Subcutaneous adipose tissue (tissue), 4 donors: Measurements from ENCODE around the gene FERMT2. TPM values are rescaled to one million over a fixed set of nuclear protein-coding genes. Genes with fewer than 3 reads are reported as not detected.

Experiments
- total RNA-seq, 4 donors: library from RNA; depleted of rRNA; stranded (reverse); fragments of >200 nt; gene quantifications; one replicate each; pipeline ENCODE4 v1.1.0, GENCODE V29; 2016
- TF ChIP-seq, protein P1 (sequence below): fragments of 450-650 bp; IDR thresholded peaks from one replicate; pipeline ENCODE4 v1.5.1; 2016; ENCODE audit warnings: low read depth, mild to moderate bottlenecking, control low read depth, antibody characterized with exemption, moderate library complexity

FERMT2 gene
- total RNA-seq, 4 donors from 2014 or later, result 154 to 252 (median 206) TPM

DNA sequence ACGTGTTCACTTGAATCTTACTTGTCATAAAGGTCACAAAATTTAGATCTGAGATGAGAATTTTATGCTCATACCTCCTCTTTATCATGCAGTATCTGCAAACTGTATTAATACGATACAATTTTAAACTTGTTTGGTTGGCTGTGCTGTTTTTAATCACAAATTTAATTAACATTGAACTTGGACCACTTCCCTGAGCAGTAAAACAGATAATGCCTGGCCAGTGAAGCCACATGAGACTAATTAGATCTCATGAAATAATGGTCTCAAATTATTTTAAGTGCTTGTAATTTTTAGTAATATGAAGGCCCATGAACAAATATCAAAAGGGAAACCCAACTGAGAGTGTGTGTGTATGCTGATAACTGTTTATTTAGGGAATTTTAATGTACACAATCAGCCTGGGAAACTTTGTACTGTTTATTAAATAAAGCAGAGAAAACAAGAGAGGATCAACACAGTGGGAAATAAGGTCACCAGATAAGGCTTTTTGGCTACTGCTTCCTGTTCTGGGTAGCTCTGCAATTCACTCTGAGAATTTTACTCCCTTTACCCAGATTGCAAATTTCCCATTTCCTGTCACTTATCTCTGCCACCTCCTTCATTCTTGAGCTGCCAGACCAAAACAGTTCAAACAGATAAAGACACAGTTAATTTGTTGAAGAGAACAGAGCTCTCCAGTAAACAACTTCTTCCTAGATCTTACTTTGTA lies 97.9 kb downstream of the FERMT2 start:
- TF ChIP-seq, protein P1, sequence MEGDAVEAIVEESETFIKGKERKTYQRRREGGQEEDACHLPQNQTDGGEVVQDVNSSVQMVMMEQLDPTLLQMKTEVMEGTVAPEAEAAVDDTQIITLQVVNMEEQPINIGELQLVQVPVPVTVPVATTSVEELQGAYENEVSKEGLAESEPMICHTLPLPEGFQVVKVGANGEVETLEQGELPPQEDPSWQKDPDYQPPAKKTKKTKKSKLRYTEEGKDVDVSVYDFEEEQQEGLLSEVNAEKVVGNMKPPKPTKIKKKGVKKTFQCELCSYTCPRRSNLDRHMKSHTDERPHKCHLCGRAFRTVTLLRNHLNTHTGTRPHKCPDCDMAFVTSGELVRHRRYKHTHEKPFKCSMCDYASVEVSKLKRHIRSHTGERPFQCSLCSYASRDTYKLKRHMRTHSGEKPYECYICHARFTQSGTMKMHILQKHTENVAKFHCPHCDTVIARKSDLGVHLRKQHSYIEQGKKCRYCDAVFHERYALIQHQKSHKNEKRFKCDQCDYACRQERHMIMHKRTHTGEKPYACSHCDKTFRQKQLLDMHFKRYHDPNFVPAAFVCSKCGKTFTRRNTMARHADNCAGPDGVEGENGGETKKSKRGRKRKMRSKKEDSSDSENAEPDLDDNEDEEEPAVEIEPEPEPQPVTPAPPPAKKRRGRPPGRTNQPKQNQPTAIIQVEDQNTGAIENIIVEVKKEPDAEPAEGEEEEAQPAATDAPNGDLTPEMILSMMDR, result no peak

DNA sequence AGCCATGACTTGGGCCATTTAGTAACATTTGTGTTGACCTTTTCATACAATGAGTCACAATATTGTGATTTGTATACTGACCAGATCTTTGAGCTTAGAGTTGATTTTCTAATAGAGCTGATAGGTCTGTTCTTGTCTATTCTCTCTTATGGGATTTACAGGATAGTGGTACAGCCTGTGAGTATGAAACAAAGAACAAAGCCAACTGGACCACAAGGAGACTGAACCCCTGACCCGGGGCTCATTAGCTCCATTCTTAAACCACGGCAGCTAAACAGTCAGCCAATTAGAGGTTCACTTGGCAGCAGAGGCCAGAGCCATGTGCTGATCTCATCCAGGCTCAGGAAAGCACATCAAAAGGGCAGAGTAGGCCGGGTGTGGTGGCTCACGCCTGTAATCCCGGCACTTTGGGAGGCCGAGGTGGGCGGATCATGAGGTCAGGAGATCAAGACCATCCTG lies 100.4 kb downstream of the FERMT2 start:
- TF ChIP-seq, protein P1, result no peak

DNA sequence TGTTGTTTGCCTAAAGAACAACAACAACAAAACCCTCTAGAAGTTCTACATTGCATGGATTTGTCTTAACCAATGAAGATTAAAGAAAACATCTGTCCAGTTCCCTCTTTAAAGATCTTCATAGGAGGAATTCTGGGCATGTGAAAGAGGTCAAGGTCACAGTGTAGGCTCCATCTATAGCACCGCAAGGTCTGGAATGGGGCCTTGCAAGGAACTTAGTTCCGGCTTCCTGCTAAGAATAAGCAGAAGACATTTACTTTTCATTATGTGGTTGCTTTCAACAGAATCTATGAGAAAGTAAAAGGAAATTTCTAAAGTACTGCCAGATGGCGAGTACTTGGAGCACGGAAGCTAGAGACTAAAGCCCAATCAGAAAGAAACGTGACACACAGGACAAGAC lies 102.2 kb downstream of the FERMT2 start:
- TF ChIP-seq, protein P1, result no peak

DNA sequence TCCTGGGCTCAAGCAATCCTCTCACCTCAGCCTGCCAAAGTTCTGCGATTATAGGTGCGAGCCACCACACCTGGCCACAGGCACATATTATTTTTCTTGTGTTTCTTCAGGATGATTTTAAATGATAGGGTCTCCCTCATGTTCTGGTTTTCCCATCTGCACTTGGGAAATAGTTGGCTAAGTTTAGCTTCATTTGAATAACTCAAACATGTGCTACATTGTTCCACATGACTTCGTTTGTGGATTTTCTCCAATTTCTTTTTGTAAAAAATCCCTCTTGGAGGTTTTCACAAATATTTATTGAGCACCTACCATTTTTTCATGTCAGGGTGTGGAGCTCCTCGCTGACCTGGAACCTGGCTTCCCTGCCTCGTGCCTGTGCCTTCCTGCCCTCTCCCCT lies 104.3 kb downstream of the FERMT2 start:
- TF ChIP-seq, protein P1, result no peak

DNA sequence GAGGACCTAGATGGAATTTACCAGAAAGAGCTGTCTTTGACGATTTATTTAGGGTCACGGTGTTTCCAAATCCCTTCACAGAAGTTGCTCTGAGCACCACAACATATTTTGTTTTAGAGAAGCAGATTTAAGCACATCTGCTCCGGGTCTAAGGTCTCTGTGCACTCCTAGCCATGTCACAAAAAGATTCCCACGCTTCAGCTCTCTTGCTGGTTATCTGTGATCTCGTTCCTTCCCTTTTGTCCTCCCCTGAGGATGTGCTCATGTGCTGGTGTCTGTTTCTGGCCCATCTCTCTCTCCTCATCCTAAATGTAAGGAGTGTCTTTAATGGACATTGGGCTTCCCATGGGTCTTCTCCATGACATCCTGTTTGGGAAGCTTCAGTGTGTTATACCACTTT lies 105.8 kb downstream of the FERMT2 start:
- TF ChIP-seq, protein P1, result no peak

DNA sequence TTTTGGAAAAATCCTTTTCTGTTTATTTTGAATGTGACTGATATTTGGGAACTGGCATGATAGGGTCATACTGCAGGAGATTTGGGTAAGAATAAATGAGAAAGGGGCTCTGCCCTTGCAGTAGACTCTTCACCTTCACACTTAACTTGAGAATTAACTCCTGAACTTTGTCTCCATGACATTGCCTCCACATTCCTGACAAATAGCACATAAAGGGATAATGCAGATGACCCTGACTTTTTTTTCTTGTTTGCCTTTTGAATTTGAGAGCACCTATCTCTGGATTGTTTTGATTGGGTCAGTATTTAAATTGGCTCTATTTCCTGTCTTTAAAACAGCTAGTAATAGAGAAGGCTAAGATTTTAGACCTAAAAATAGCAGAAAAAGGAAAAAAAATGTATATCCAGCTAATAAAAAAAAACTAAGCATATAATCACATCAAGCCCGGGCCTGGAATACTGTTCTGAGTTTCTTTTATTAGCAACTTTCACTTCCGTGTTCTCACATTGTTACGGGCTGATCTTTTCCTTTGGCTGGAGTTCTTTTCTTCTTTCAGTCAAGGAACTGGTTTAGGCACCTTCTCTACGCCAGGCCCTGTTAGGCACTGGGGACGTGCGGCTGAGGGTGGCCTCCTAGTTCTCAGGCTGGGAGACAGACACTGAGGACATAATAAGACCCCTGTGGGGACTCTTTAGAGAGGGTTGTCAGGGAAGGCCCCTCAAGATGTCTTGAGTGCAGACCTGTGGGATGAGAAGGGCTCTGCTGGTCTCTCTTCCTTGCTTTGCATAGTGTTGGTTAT lies 106.4 kb downstream of the FERMT2 start:
- TF ChIP-seq, protein P1, result no peak

DNA sequence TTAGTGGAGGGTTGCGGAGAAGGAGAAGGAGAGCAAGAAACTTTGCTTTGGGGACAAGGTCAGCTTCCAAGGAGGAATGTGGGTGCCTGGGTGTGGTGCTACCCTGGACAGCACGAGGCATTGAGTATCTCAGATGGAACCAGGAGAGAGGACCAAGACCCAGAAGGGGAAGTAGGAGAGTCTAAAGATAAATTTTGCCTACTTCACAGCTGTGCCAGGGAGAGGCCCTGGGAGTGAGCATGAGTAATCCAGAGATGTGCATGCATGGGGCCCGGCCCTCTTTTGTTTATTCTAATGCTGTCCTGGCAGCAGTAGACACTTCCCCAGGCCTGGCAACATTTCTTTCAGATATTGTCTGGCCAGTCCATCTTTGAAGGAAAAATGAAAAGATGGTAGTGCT lies 110.0 kb downstream of the FERMT2 start:
- TF ChIP-seq, protein P1, result no peak
